Measurements from ENCODE around the gene SGPP1.
"Not testable (repeated sequence)": the region's sequence is repeated elsewhere in the genome, so short reads cannot be mapped to it uniquely, and the experiment has no call there.

SGPP1 gene

GRCh38 chr14:63727736-63728728 lies at the start of gene SGPP1:
Gene SGPP1, minus strand, starts transcription at chr14:63728065. Its CDS starts 121 bp downstream, at chr14:63727944.
- DNase-seq = peak; percentile 84

GRCh38 chr14:63777024-63777423 lies 49.2 kb upstream of the SGPP1 start:
- DNase-seq = no peak

GRCh38 chr14:63773504-63773903 lies 45.6 kb upstream of the SGPP1 start:
- DNase-seq = no peak

GRCh38 chr14:63770187-63770807 lies 42.4 kb upstream of the SGPP1 start:
- peak; percentile 23 for DNase-seq

GRCh38 chr14:63766611-63767010 lies 38.7 kb upstream of the SGPP1 start:
- DNase-seq = no peak

GRCh38 chr14:63764620-63765139 lies 36.8 kb upstream of the SGPP1 start:
- no peak for DNase-seq

- no peak for DNase-seq
Measured at GRCh38 chr14:63764103-63764502, 36.2 kb upstream of the SGPP1 start.

- DNase-seq = no peak
Measured at GRCh38 chr14:63761351-63762117, 33.7 kb upstream of the SGPP1 start.

GRCh38 chr14:63760014-63760413 lies 32.1 kb upstream of the SGPP1 start:
- DNase-seq = no peak

- no peak for DNase-seq
Measured at GRCh38 chr14:63759456-63759855, 31.6 kb upstream of the SGPP1 start.

- DNase-seq = no peak
Measured at GRCh38 chr14:63757211-63757610, 29.3 kb upstream of the SGPP1 start.

GRCh38 chr14:63752449-63753169 lies 24.7 kb upstream of the SGPP1 start:
- no peak for DNase-seq

GRCh38 chr14:63751076-63751475 lies 23.2 kb upstream of the SGPP1 start:
- DNase-seq = not testable (repeated sequence)

- no peak for DNase-seq
Measured at GRCh38 chr14:63747846-63748245, 20.0 kb upstream of the SGPP1 start.

- DNase-seq = no peak
Measured at GRCh38 chr14:63745858-63746425, 18.1 kb upstream of the SGPP1 start.

GRCh38 chr14:63745272-63745671 lies 17.4 kb upstream of the SGPP1 start:
- no peak for DNase-seq

- DNase-seq = no peak
Measured at GRCh38 chr14:63737582-63738006, 9.7 kb upstream of the SGPP1 start.

GRCh38 chr14:63735720-63736119 lies 7.9 kb upstream of the SGPP1 start:
- DNase-seq = no peak

- no peak for DNase-seq
Measured at GRCh38 chr14:63730659-63731058, 2.8 kb upstream of the SGPP1 start.

GRCh38 chr14:63727231-63727735 lies 582 bp downstream of the SGPP1 start:
- DNase-seq = no peak

- DNase-seq = no peak
Measured at GRCh38 chr14:63726499-63726898, 1.4 kb downstream of the SGPP1 start.
